ENCODE measurements around the gene PGLYRP3. TPM values are rescaled to one million over a fixed set of nuclear protein-coding genes. Genes with fewer than 3 reads are reported as not detected.

The PGLYRP3 gene
- total RNA-seq, 1 experiment from 2014 or later, result not detected

- H3K4me1 ChIP-seq (replicated peaks; ENCODE audit: insufficient read depth), result peaks cover 59% of the 10 kb centered on the region
- peak overlapping the region; percentile 93 for H3K4me3 ChIP-seq
- peaks cover 71% of the 10 kb centered on the region for H3F3A ChIP-seq (ENCODE audit: insufficient read depth, low read depth)
- no TSS peak for BruUV-seq (replicated peaks)
- peak overlapping the region; percentile 98 for H3K27ac ChIP-seq
- peaks cover 3% of the 10 kb centered on the region; the same call in 1 of the 2 replicates for H3K9me3 ChIP-seq (ENCODE audit: insufficient read depth, low read depth)
- TF ChIP-seq EZH2 (IDR thresholded peaks at IDR 0.05; ENCODE audit: low read depth), result no peak
- 0 out of 2 replicates have a peak, but pooled peaks have one; percentile 3 for TF ChIP-seq CTCF (conservative IDR thresholded peaks at IDR 0.05)
- peaks cover 19% of the 10 kb centered on the region for H3K36me3 ChIP-seq (ENCODE audit: low read depth)
- DNase-seq, result peak; percentile 62 to 94
- H3K27me3 ChIP-seq (ENCODE audit: insufficient read depth, low read depth), result no peaks in the 10 kb centered on the region
- no peak overlapping the region for H2AFZ ChIP-seq
- CTCF ChIA-PET, result interaction anchor here (1.2 to 1.3 kb wide), 2 partner anchors 137 to 211 kb away, joined by 4 to 5 read pairs; no protein-coding TSS in a partner anchor
- peaks cover 25% of the 10 kb centered on the region for H3K79me2 ChIP-seq (ENCODE audit: low read depth)
- POLR2A ChIA-PET (ENCODE audit: unreplicated experiment), result no interaction called here
- H3K9me2 ChIP-seq (ENCODE audit: insufficient read depth), result no peaks in the 10 kb centered on the region
- no peaks in the 10 kb centered on the region for H4K20me1 ChIP-seq (ENCODE audit: insufficient read depth)
- peak overlapping the region; percentile 97 for H3K4me2 ChIP-seq
- intact Hi-C loops (cut with micrococcal nuclease; ENCODE audit: unreplicated experiment), result loop anchor here (1.0 to 10.0 kb wide), 2 partner anchors 8 to 318 kb away; partner anchors contain the start of genes ILF2 and NPR1
Measured at GRCh38 chr1:153357076-153357852, 44.5 kb upstream of the PGLYRP3 start.

GRCh38 chr1:153356392-153357075, 43.8 kb upstream of the PGLYRP3 start:
- H2AFZ ChIP-seq, result no peak overlapping the region
- H4K20me1 ChIP-seq (ENCODE audit: insufficient read depth), result no peaks in the 10 kb centered on the region
- ChIA-PET POLR2A (ENCODE audit: unreplicated experiment) (interaction anchor here (0.6 kb wide), 1 partner anchor 1433 kb away, joined by 3 read pairs; no protein-coding TSS in a partner anchor), CTCF (interaction anchor here (0.5 to 1.3 kb wide), 3 partner anchors 48 to 211 kb away, joined by 3 to 5 read pairs (median 4); no protein-coding TSS in a partner anchor)
- BruUV-seq (replicated peaks), result no TSS peak
- TF ChIP-seq EZH2 (IDR thresholded peaks at IDR 0.05; ENCODE audit: low read depth), result no peak
- peak; percentile 23; the same call in 1 of the 2 replicates for TF ChIP-seq CTCF (conservative IDR thresholded peaks at IDR 0.05)
- H3K4me2 ChIP-seq, result peak overlapping the region; percentile 97
- no peak for DNase-seq
- no peaks in the 10 kb centered on the region for H3K27me3 ChIP-seq (ENCODE audit: insufficient read depth, low read depth)
- H3K9me2 ChIP-seq (ENCODE audit: insufficient read depth), result no peaks in the 10 kb centered on the region
- H3F3A ChIP-seq (ENCODE audit: insufficient read depth, low read depth), result peaks cover 69% of the 10 kb centered on the region
- H3K79me2 ChIP-seq (ENCODE audit: low read depth), result peaks cover 25% of the 10 kb centered on the region
- intact Hi-C loops (cut with micrococcal nuclease; ENCODE audit: unreplicated experiment), result loop anchor here (1.0 to 10.0 kb wide), 2 partner anchors 9 to 318 kb away; partner anchors contain the start of genes ILF2 and NPR1
- peaks cover 3% of the 10 kb centered on the region; the same call in 1 of the 2 replicates for H3K9me3 ChIP-seq (ENCODE audit: insufficient read depth, low read depth)
- peaks cover 19% of the 10 kb centered on the region for H3K36me3 ChIP-seq (ENCODE audit: low read depth)
- H3K4me1 ChIP-seq (replicated peaks; ENCODE audit: insufficient read depth), result peaks cover 52% of the 10 kb centered on the region
- H3K27ac ChIP-seq, result peak overlapping the region; percentile 98
- no peak overlapping the region for H3K4me3 ChIP-seq

- Histone ChIP-seq H3K4me1 (replicated peaks; ENCODE audit: insufficient read depth) (peaks cover 42% of the 10 kb centered on the region), H3K27ac (peak overlapping the region; percentile 98; the same call in 1 of the 2 replicates), H3K9me3 (ENCODE audit: insufficient read depth, low read depth) (peaks cover 3% of the 10 kb centered on the region; the same call in 1 of the 2 replicates), H3K79me2 (ENCODE audit: low read depth) (peaks cover 25% of the 10 kb centered on the region), H3K27me3 (ENCODE audit: insufficient read depth, low read depth) (no peaks in the 10 kb centered on the region), H3K4me2 (0 out of 2 replicates have a peak overlapping the region, but pooled peaks have one; percentile 97), H3K36me3 (ENCODE audit: low read depth) (peaks cover 18% of the 10 kb centered on the region), H3K9me2 (ENCODE audit: insufficient read depth) (no peaks in the 10 kb centered on the region), H3K4me3 (no peak overlapping the region), H4K20me1 (ENCODE audit: insufficient read depth) (no peaks in the 10 kb centered on the region), H3F3A (ENCODE audit: insufficient read depth, low read depth) (peaks cover 59% of the 10 kb centered on the region), H2AFZ (no peak overlapping the region)
- no TSS peak for BruUV-seq (replicated peaks)
- ChIA-PET CTCF (interaction anchor here (2.4 kb wide), 1 partner anchor 139 kb away, joined by 9 read pairs; no protein-coding TSS in a partner anchor), POLR2A (ENCODE audit: unreplicated experiment) (interaction anchor here (0.6 kb wide), 1 partner anchor 1432 kb away, joined by 3 read pairs; no protein-coding TSS in a partner anchor)
- peak; percentile 48 to 61 for DNase-seq
- intact Hi-C loops (cut with micrococcal nuclease; ENCODE audit: unreplicated experiment), result loop anchor here (1.0 to 10.0 kb wide), 2 partner anchors 319 to 394 kb away; partner anchors contain the start of genes ILF2 and NPR1
- TF ChIP-seq CTCF (conservative IDR thresholded peaks at IDR 0.05) (peak; percentile 67), EZH2 (IDR thresholded peaks at IDR 0.05; ENCODE audit: low read depth) (no peak)
Measured at GRCh38 chr1:153355445-153356071, 42.8 kb upstream of the PGLYRP3 start.
